ENCODE results near the gene ICAM4. TPM values are rescaled to one million over a fixed set of nuclear protein-coding genes. Genes with fewer than 3 reads are reported as not detected.
A peak's percentile ranks its signal among the peaks of the same experiment; 100 is the strongest.

Gene ICAM4
- total and polyA plus RNA-seq, 9 of the 15 experiments (the other 6 are each of a cell fraction or from before 2014, with no cell fraction given): 14.1 to 86.1 (median 29.6) TPM

GRCh38 chr19:10289836-10290356 is 3.1 kb downstream of the ICAM4 start, which contains the start of gene ICAM5 (continued):
- TF ChIP-seq PREB (CRISPR knock-in tag; IDR thresholded peaks at IDR 0.05) (no peak), CBX1 (IDR thresholded peaks at IDR 0.05; ENCODE audit: low read depth) (0 out of 2 replicates have a peak, but pooled peaks have one; percentile 22), ELK1 (CRISPR knock-in tag; IDR thresholded peaks at IDR 0.05) (no peak), CXXC5 (CRISPR knock-in tag; IDR thresholded peaks at IDR 0.05) (peak; percentile 10; the same call in 1 of the 2 replicates), GATA2 (CRISPR knock-in tag; IDR thresholded peaks at IDR 0.05) (peak; percentile 4; the same call in 1 of the 2 replicates), ZNF589 (CRISPR knock-in tag; IDR thresholded peaks at IDR 0.05; ENCODE audit: low read depth) (no peak), GTF2A2 (tag; IDR thresholded peaks at IDR 0.05) (no peak), GATAD2A (IDR thresholded peaks at IDR 0.05) (0 out of 2 replicates have a peak, but pooled peaks have one; percentile 7), KAT8 (IDR thresholded peaks at IDR 0.05; ENCODE audit: low read depth) (no peak), IFI16 (CRISPR knock-in tag; IDR thresholded peaks at IDR 0.05) (no peak), SOX6 (IDR thresholded peaks at IDR 0.05) (peak; percentile 7; the same call in 1 of the 2 replicates), ZBTB7A (IDR thresholded peaks at IDR 0.05; ENCODE audit: borderline replicate concordance, control insufficient read depth, low read depth, low read length) (peak; percentile 38; the same call in 1 of the 2 replicates), POLR2AphosphoS5 (IDR thresholded peaks at IDR 0.05; ENCODE audit: control insufficient read depth, insufficient read depth, low read depth, low read length) (peak; percentile 37; the same call in 1 of the 2 replicates), HDAC2 (IDR thresholded peaks at IDR 0.05) (0 out of 2 replicates have a peak, but pooled peaks have one; percentile 10), HDAC6 (IDR thresholded peaks at IDR 0.05; ENCODE audit: low read depth, low read length) (0 out of 2 replicates have a peak, but pooled peaks have one; percentile 67), ZBTB17 (CRISPR knock-in tag; IDR thresholded peaks at IDR 0.05) (peak; percentile 73; the same call in 1 of the 2 replicates), PCBP1 (IDR thresholded peaks at IDR 0.05; ENCODE audit: low read depth, low read length, poor library complexity, severe bottlenecking) (peak; percentile 78), ZFX (CRISPR knock-in tag; IDR thresholded peaks at IDR 0.05) (0 out of 2 replicates have a peak, but pooled peaks have one; percentile 38), ZNF740 (CRISPR knock-in tag; IDR thresholded peaks at IDR 0.05) (peak; percentile 69; the same call in 1 of the 2 replicates), ZNF740 (tag; IDR thresholded peaks at IDR 0.05) (no peak), NFYB (IDR thresholded peaks at IDR 0.05; ENCODE audit: extremely low read depth, insufficient read length) (no peak), BRD4 (IDR thresholded peaks at IDR 0.05) (no peak)
- TF ChIP-seq, protein P1, sequence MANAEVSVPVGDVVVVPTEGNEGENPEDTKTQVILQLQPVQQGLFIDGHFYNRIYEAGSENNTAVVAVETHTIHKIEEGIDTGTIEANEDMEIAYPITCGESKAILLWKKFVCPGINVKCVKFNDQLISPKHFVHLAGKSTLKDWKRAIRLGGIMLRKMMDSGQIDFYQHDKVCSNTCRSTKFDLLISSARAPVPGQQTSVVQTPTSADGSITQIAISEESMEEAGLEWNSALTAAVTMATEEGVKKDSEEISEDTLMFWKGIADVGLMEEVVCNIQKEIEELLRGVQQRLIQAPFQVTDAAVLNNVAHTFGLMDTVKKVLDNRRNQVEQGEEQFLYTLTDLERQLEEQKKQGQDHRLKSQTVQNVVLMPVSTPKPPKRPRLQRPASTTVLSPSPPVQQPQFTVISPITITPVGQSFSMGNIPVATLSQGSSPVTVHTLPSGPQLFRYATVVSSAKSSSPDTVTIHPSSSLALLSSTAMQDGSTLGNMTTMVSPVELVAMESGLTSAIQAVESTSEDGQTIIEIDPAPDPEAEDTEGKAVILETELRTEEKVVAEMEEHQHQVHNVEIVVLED (CRISPR knock-in tag; IDR thresholded peaks at IDR 0.05): no peak
- TF ChIP-seq, protein P2, sequence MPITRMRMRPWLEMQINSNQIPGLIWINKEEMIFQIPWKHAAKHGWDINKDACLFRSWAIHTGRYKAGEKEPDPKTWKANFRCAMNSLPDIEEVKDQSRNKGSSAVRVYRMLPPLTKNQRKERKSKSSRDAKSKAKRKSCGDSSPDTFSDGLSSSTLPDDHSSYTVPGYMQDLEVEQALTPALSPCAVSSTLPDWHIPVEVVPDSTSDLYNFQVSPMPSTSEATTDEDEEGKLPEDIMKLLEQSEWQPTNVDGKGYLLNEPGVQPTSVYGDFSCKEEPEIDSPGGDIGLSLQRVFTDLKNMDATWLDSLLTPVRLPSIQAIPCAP (CRISPR knock-in tag; IDR thresholded peaks at IDR 0.05; ENCODE audit: borderline replicate concordance): no peak
